Astrocyte (in vitro differentiated cells and primary cell): ENCODE measurements around the gene CD53.

Source experiments
- CTCF ChIP-seq: IDR thresholded peaks from 2 replicates; pipeline ENCODE4 v1.5.1; 2011; ENCODE audit warnings: low read depth, mild to moderate bottlenecking, inconsistent platforms, low read length, moderate library complexity; ENCODE audit not compliant: insufficient read depth
- EZH2 ChIP-seq: IDR thresholded peaks from 2 replicates; pipeline ENCODE4 v1.6.1; 2012; ENCODE audit warnings: mild to moderate bottlenecking, low read length, inconsistent platforms; ENCODE audit not compliant: insufficient read depth

GRCh38 chr1:110878993-110879392 is 6.0 kb downstream of the CD53 start:
- no peak for TF ChIP-seq CTCF
- no peak for TF ChIP-seq EZH2
